H9 (cell line): ENCODE data around the gene CHAF1A. TPM values are rescaled to one million over a fixed set of nuclear protein-coding genes. Genes with fewer than 3 reads are reported as not detected.

Source experiments
- DNase-seq: peaks from one replicate; pipeline ENCODE4 v3.0.0-alpha.2; 2017
- H2AFZ ChIP-seq: one replicate; pipeline ENCODE4 v1.6.1; 2013; ENCODE audit warnings: mild to moderate bottlenecking, low read length, control low read depth, moderate library complexity
- H2AK5ac ChIP-seq: 2 replicates; pipeline ENCODE4 v1.6.1; 2013; ENCODE audit warnings: low read length, control low read depth, mixed read lengths; ENCODE audit not compliant: insufficient read length
- H2BK120ac ChIP-seq: one replicate; pipeline ENCODE4 v1.6.1; 2013; ENCODE audit warnings: low read depth, mild to moderate bottlenecking, low read length, control low read depth, inconsistent platforms; ENCODE audit not compliant: poor library complexity, severe bottlenecking
- H2BK12ac ChIP-seq: 2 replicates; pipeline ENCODE4 v1.6.1; 2013; ENCODE audit warnings: low read length, control low read depth, mixed read lengths, low read depth; ENCODE audit not compliant: insufficient read length
- H2BK15ac ChIP-seq: 2 replicates; pipeline ENCODE4 v1.6.1; 2013; ENCODE audit warnings: low read depth, low read length, control low read depth
- H2BK20ac ChIP-seq: one replicate; pipeline ENCODE4 v1.6.1; 2013; ENCODE audit warnings: low read depth, mild to moderate bottlenecking, low read length, control low read depth, inconsistent platforms; ENCODE audit not compliant: poor library complexity, severe bottlenecking
- H2BK5ac ChIP-seq: 2 replicates; pipeline ENCODE4 v1.6.1; 2013; ENCODE audit warnings: low read length, control low read depth, mixed read lengths; ENCODE audit not compliant: insufficient read length
- H3K14ac ChIP-seq: 2 replicates; pipeline ENCODE4 v1.6.1; 2013; ENCODE audit warnings: low read length, control low read depth; ENCODE audit not compliant: insufficient read depth
- H3K18ac ChIP-seq: 2 replicates; pipeline ENCODE4 v1.6.1; 2013; ENCODE audit warnings: low read depth, mild to moderate bottlenecking, mixed read lengths, low read length, control low read depth; ENCODE audit not compliant: insufficient read length
- H3K23ac ChIP-seq: 2 replicates; pipeline ENCODE4 v1.6.1; 2013; ENCODE audit warnings: low read length, control low read depth, mixed read lengths, low read depth; ENCODE audit not compliant: insufficient read length
- H3K23me2 ChIP-seq: 2 replicates; pipeline ENCODE4 v1.6.1; 2013; ENCODE audit warnings: low read depth, mild to moderate bottlenecking, mixed read lengths, low read length, control low read depth; ENCODE audit not compliant: insufficient read length, poor library complexity, severe bottlenecking
- H3K27ac ChIP-seq: 2 replicates; pipeline ENCODE4 v1.5.1; 2013; ENCODE audit warnings: low read length, control low read depth, mixed read lengths, low read depth; ENCODE audit not compliant: insufficient read length
- H3K27me3 ChIP-seq: 2 replicates; pipeline ENCODE4 v1.6.1; 2013; ENCODE audit warnings: low read length, control low read depth, inconsistent platforms; ENCODE audit not compliant: insufficient read depth
- H3K4ac ChIP-seq: 2 replicates; pipeline ENCODE4 v1.6.1; 2013; ENCODE audit warnings: low read depth, mild to moderate bottlenecking, control low read depth, inconsistent platforms, low read length, moderate library complexity
- H3K4me1 ChIP-seq: 2 replicates; pipeline ENCODE4 v1.6.1; 2013; ENCODE audit warnings: low read length, control low read depth, inconsistent platforms; ENCODE audit not compliant: insufficient read depth
- H3K4me2 ChIP-seq: 2 replicates; pipeline ENCODE4 v1.6.1; 2013; ENCODE audit warnings: low read length, control low read depth, mixed read lengths; ENCODE audit not compliant: insufficient read length, insufficient read depth
- H3K56ac ChIP-seq: 2 replicates; pipeline ENCODE4 v1.6.1; 2013; ENCODE audit warnings: low read depth, mild to moderate bottlenecking, mixed read lengths, low read length, control low read depth; ENCODE audit not compliant: insufficient read length
- H3K79me1 ChIP-seq: 2 replicates; pipeline ENCODE4 v1.6.1; 2013; ENCODE audit warnings: low read depth, mild to moderate bottlenecking, moderate library complexity, low read length, control low read depth, inconsistent platforms; ENCODE audit not compliant: insufficient read depth, poor library complexity, severe bottlenecking
- H3K79me2 ChIP-seq: 2 replicates; pipeline ENCODE4 v1.6.1; 2013; ENCODE audit warnings: low read length, control low read depth, inconsistent platforms; ENCODE audit not compliant: insufficient read depth
- H3K9ac ChIP-seq: 2 replicates; pipeline ENCODE4 v1.6.1; 2013; ENCODE audit warnings: low read length, control low read depth, mixed read lengths; ENCODE audit not compliant: insufficient read length; ENCODE audit errors: extremely low read depth
- H3K9me3 ChIP-seq: one replicate; pipeline ENCODE4 v1.6.1; 2013; ENCODE audit warnings: low read depth, low read length, inconsistent platforms; ENCODE audit not compliant: control insufficient read depth
- H3T11ph ChIP-seq: one replicate; pipeline ENCODE4 v1.6.1; 2013; ENCODE audit warnings: mild to moderate bottlenecking, low read length, control low read depth, inconsistent platforms
- H4K20me1 ChIP-seq: one replicate; pipeline ENCODE4 v1.6.1; 2013; ENCODE audit not compliant: control insufficient read depth, insufficient read length, insufficient read depth
- H4K5ac ChIP-seq: 2 replicates; pipeline ENCODE4 v1.6.1; 2013; ENCODE audit warnings: low read depth, mild to moderate bottlenecking, mixed read lengths, low read length, control low read depth; ENCODE audit not compliant: insufficient read length
- H4K8ac ChIP-seq: replicated peaks from 2 replicates; pipeline ENCODE4 v1.6.1; 2013; ENCODE audit warnings: low read length, control low read depth, mixed read lengths, low read depth; ENCODE audit not compliant: insufficient read length
- H4K91ac ChIP-seq: 2 replicates; pipeline ENCODE4 v1.6.1; 2013; ENCODE audit warnings: low read depth, mild to moderate bottlenecking, moderate library complexity, mixed read lengths, low read length, control low read depth; ENCODE audit not compliant: insufficient read length
- H3K27ac Mint-ChIP-seq, 3 experiments: 2 replicates in 2 of 3; 3 replicates in 1 of 3; pipeline ENCODE4 v1.8.0; 2020 to 2021; ENCODE audit warnings: mixed read lengths in 3 of 3, mild to moderate bottlenecking in 1 of 3, moderate library complexity in 1 of 3
- H3K27me3 Mint-ChIP-seq: 2 replicates; pipeline ENCODE4 v1.8.0; 2021; ENCODE audit warnings: low read depth, mild to moderate bottlenecking, moderate library complexity, mixed read lengths
- H3K36me3 Mint-ChIP-seq, 3 experiments: 2 replicates in 2 of 3; 3 replicates in 1 of 3; pipeline ENCODE4 v1.8.0; 2020 to 2021; ENCODE audit warnings: low read depth in 3 of 3, mixed read lengths in 3 of 3; ENCODE audit not compliant: insufficient read depth in 1 of 3
- H3K4me1 Mint-ChIP-seq, 2 experiments: 2 replicates each; pipeline ENCODE4 v1.8.0; 2020; ENCODE audit warnings: mixed read lengths in 2 of 2
- H3K4me3 Mint-ChIP-seq, 2 experiments: 2 replicates in 1 of 2; 3 replicates in 1 of 2; pipeline ENCODE4 v1.8.0; 2020 to 2021; ENCODE audit warnings: mild to moderate bottlenecking in 2 of 2, mixed read lengths in 2 of 2, moderate library complexity in 1 of 2
- H3K9me3 Mint-ChIP-seq, 2 experiments: 2 replicates in 1 of 2; 3 replicates in 1 of 2; pipeline ENCODE4 v1.8.0; 2020; ENCODE audit warnings: mild to moderate bottlenecking in 2 of 2, mixed read lengths in 2 of 2, moderate library complexity in 1 of 2
- WGBS: extraction: QIAGEN DNeasy Blood & Tissue Kit; methylation state at CpG from one replicate; pipeline ENCODE4 v1.1.7; 2013; ENCODE audit warnings: missing lambda C conversion rate, low lambda C conversion rate, mixed read lengths; ENCODE audit not compliant: insufficient read length; ENCODE audit errors: extremely low coverage; 5-methylcytosine and 5-hydroxymethylcytosine counted together
- total RNA-seq: library from RNA; stranded (reverse); gene quantifications from 2 replicates; pipeline ENCODE4 v1.2.1, GENCODE V29; 2021
- TF ChIP-seq, protein P1 (sequence below): fragments of 200-600 bp; sonication (generic); conservative IDR thresholded peaks from 3 replicates; pipeline ENCODE4 v1.8.0; 2021; ENCODE audit warnings: antibody characterized with exemption, mild to moderate bottlenecking

Gene CHAF1A
- total RNA-seq, 1 experiment from 2014 or later, result 143 TPM

GRCh38 chr19:4365341-4365740 lies 37.1 kb upstream of the CHAF1A start:
- Mint-ChIP-seq H3K36me3 (peaks cover 0 to 31% (median 15%) of the 10 kb centered on the region in 3 experiments; a peak in 6 of 7 replicates), H3K9me3 (no peaks in the 10 kb centered on the region), H3K27ac (no peak overlapping the region), H3K4me1 (peaks cover 16 to 24% of the 10 kb centered on the region in 2 experiments), H3K4me3 (no peak overlapping the region), H3K27me3 (peaks cover 6% of the 10 kb centered on the region)
- no peaks in the 10 kb centered on the region for H3K9me3 ChIP-seq
- H2BK15ac ChIP-seq, result no peak overlapping the region
- no peaks in the 10 kb centered on the region for H3K79me2 ChIP-seq
- no peaks in the 10 kb centered on the region; the same call in 1 of the 2 replicates for H3K4me1 ChIP-seq
- H3K56ac ChIP-seq, result no peak overlapping the region
- no peaks in the 10 kb centered on the region for H3K27me3 ChIP-seq
- H3K27ac ChIP-seq, result no peak overlapping the region
- no peak overlapping the region for H4K91ac ChIP-seq
- H3K9ac ChIP-seq, result no peak overlapping the region
- no peak overlapping the region for H3T11ph ChIP-seq
- H4K5ac ChIP-seq, result no peak overlapping the region
- no peak overlapping the region; the same call in 1 of the 2 replicates for H3K14ac ChIP-seq
- no peak overlapping the region for H4K8ac ChIP-seq
- H3K23me2 ChIP-seq, result no peaks in the 10 kb centered on the region
- H2AK5ac ChIP-seq, result no peak overlapping the region
- no peak for DNase-seq
- WGBS, result no CpG with 5 or more reads among the region's 16 CpGs
- H2BK5ac ChIP-seq, result no peak overlapping the region
- TF ChIP-seq, protein P1, sequence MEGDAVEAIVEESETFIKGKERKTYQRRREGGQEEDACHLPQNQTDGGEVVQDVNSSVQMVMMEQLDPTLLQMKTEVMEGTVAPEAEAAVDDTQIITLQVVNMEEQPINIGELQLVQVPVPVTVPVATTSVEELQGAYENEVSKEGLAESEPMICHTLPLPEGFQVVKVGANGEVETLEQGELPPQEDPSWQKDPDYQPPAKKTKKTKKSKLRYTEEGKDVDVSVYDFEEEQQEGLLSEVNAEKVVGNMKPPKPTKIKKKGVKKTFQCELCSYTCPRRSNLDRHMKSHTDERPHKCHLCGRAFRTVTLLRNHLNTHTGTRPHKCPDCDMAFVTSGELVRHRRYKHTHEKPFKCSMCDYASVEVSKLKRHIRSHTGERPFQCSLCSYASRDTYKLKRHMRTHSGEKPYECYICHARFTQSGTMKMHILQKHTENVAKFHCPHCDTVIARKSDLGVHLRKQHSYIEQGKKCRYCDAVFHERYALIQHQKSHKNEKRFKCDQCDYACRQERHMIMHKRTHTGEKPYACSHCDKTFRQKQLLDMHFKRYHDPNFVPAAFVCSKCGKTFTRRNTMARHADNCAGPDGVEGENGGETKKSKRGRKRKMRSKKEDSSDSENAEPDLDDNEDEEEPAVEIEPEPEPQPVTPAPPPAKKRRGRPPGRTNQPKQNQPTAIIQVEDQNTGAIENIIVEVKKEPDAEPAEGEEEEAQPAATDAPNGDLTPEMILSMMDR, result no peak
- no peak overlapping the region for H2BK120ac ChIP-seq
- no peak overlapping the region for H3K18ac ChIP-seq
- no peak overlapping the region for H2AFZ ChIP-seq
- no peaks in the 10 kb centered on the region for H3K79me1 ChIP-seq
- H3K23ac ChIP-seq, result no peak overlapping the region
- no peak overlapping the region for H3K4ac ChIP-seq
- no peak overlapping the region for H2BK12ac ChIP-seq
- H4K20me1 ChIP-seq, result no peaks in the 10 kb centered on the region
- no peak overlapping the region for H2BK20ac ChIP-seq
- H3K4me2 ChIP-seq, result no peak overlapping the region
